CD14-positive monocyte (primary cell): ENCODE data around the gene SPART. TPM values are rescaled to one million over a fixed set of nuclear protein-coding genes. Genes with fewer than 3 reads are reported as not detected.
"Not testable (repeated sequence)": the region's sequence is repeated elsewhere in the genome, so short reads cannot be mapped to it uniquely, and the experiment has no call there.

Source experiments
- DNase-seq, 3 donors: peaks; one replicate each; pipeline ENCODE4 v3.0.0-alpha.2; 2011 to 2022
- H2AFZ ChIP-seq: 2 replicates; pipeline ENCODE4 v1.6.0; 2012; ENCODE audit warnings: mild to moderate bottlenecking, low read depth, low read length, inconsistent platforms; ENCODE audit not compliant: insufficient read depth, poor library complexity, severe bottlenecking
- H3K27ac ChIP-seq, 2 donors: 1 replicate in 1 of 2; 2 replicates in 1 of 2; pipeline ENCODE4 v1.5.1; 2012 to 2013; ENCODE audit warnings: low read length in 2 of 2, control low read depth in 1 of 2, inconsistent platforms in 1 of 2, low read depth in 1 of 2, mild to moderate bottlenecking in 1 of 2
- H3K27me3 ChIP-seq, 2 donors: one replicate each; pipeline versions ENCODE4 v1.6.0 to v1.6.1; 2011 to 2013; ENCODE audit warnings: low read length in 2 of 2; ENCODE audit not compliant: control insufficient read depth in 2 of 2, insufficient read depth in 2 of 2
- H3K36me3 ChIP-seq, 2 donors: replicated peaks in 1 of 2; 1 replicate in 1 of 2; 2 replicates in 1 of 2; pipeline versions ENCODE4 v1.5.1 to v1.6.1; 2012 to 2013; ENCODE audit warnings: low read length in 2 of 2, control low read depth in 1 of 2, inconsistent platforms in 1 of 2, mild to moderate bottlenecking in 1 of 2; ENCODE audit not compliant: insufficient read depth in 2 of 2, control insufficient read depth in 1 of 2
- H3K4me1 ChIP-seq, 2 donors: 1 replicate in 1 of 2; 2 replicates in 1 of 2; pipeline versions ENCODE4 v1.5.1 to v1.6.1; 2012 to 2013; ENCODE audit warnings: low read length in 2 of 2, control low read depth in 1 of 2, inconsistent platforms in 1 of 2, mild to moderate bottlenecking in 1 of 2, moderate library complexity in 1 of 2; ENCODE audit not compliant: insufficient read depth in 2 of 2, control insufficient read depth in 1 of 2
- H3K4me2 ChIP-seq: replicated peaks from 2 replicates; pipeline ENCODE3; 2012; ENCODE audit warnings: low read length, moderate library complexity, mild to moderate bottlenecking; ENCODE audit not compliant: poor library complexity, severe bottlenecking; ENCODE audit errors: extremely low read depth
- H3K4me3 ChIP-seq, 3 experiments: fragments of 200-600 bp in 1 of 3; sonication (generic) in 1 of 3; replicated peaks in 1 of 3; 1 replicate in 2 of 3; 2 replicates in 1 of 3; pipeline ENCODE4 v1.5.1; 2011 to 2013; ENCODE audit warnings: low read length in 3 of 3, mild to moderate bottlenecking in 3 of 3, control low read depth in 2 of 3, low read depth in 2 of 3, inconsistent platforms in 1 of 3, moderate library complexity in 1 of 3
- H3K79me2 ChIP-seq: 2 replicates; pipeline ENCODE4 v1.6.0; 2012; ENCODE audit warnings: mild to moderate bottlenecking, control low read depth, inconsistent platforms, low read length, moderate library complexity; ENCODE audit not compliant: insufficient read depth
- H3K9ac ChIP-seq: 2 replicates; pipeline ENCODE4 v1.6.0; 2017; ENCODE audit warnings: low read length, mild to moderate bottlenecking; ENCODE audit not compliant: insufficient read depth, poor library complexity, severe bottlenecking
- H3K9me3 ChIP-seq, 2 donors: replicated peaks in 1 of 2; 1 replicate in 1 of 2; 2 replicates in 1 of 2; pipeline versions ENCODE4 v1.5.1 to v1.6.1; 2012 to 2013; ENCODE audit warnings: low read length in 2 of 2, control low read depth in 1 of 2; ENCODE audit not compliant: control insufficient read depth in 1 of 2, insufficient read depth in 1 of 2
- H4K20me1 ChIP-seq: 2 replicates; pipeline ENCODE4 v1.6.0; 2012; ENCODE audit warnings: mild to moderate bottlenecking, low read length, control low read depth, moderate library complexity; ENCODE audit not compliant: insufficient read depth
- H3K27ac Mint-ChIP-seq, 7 donors: one replicate each; pipeline ENCODE4 v1.8.0; 2020; ENCODE audit warnings: mild to moderate bottlenecking in 7 of 7, mixed read lengths in 7 of 7, moderate library complexity in 6 of 7, inconsistent platforms in 2 of 7
- H3K27me3 Mint-ChIP-seq, 3 donors: one replicate each; pipeline ENCODE4 v1.8.0; 2021 to 2022; ENCODE audit warnings: low read depth in 3 of 3, mild to moderate bottlenecking in 3 of 3, mixed read lengths in 3 of 3, moderate library complexity in 3 of 3, inconsistent platforms in 1 of 3
- H3K36me3 Mint-ChIP-seq, 2 donors: one replicate each; pipeline ENCODE4 v1.8.0; 2020; ENCODE audit warnings: mixed read lengths in 2 of 2, inconsistent platforms in 1 of 2, mild to moderate bottlenecking in 1 of 2
- H3K4me1 Mint-ChIP-seq: one replicate; pipeline ENCODE4 v1.8.0; 2020; ENCODE audit warnings: mild to moderate bottlenecking, mixed read lengths
- H3K4me3 Mint-ChIP-seq, 2 donors: one replicate each; pipeline ENCODE4 v1.8.0; 2020; ENCODE audit warnings: mild to moderate bottlenecking in 2 of 2, mixed read lengths in 2 of 2, moderate library complexity in 1 of 2
- H3K9me3 Mint-ChIP-seq, 7 donors: one replicate each; pipeline ENCODE4 v1.8.0; 2020 to 2022; ENCODE audit warnings: mixed read lengths in 7 of 7, mild to moderate bottlenecking in 6 of 7, moderate library complexity in 6 of 7, inconsistent platforms in 2 of 7
- intact Hi-C, 2 donors: fragments of 100-400 bp; cut with micrococcal nuclease; formaldehyde crosslinking; loops; one replicate each; pipeline versions ENCODE4 v1.15.0 to v1.15.1; 2023
- polyA plus RNA-seq, 3 donors: library from polyadenylated mRNA; depleted of rRNA in 1 of 3; unstranded in 2 of 3; stranded (reverse) in 1 of 3; fragments of 300-500 nt in 2 of 3; fragments of >200 nt in 1 of 3; fragmentation: Illumina TruSeq in 2 of 3; gene quantifications; 1 replicate in 2 of 3; 2 replicates in 1 of 3; pipeline ENCODE4 v1.2.3, GENCODE V29; 2012 to 2021
- TF ChIP-seq, protein P1 (sequence below): fragments of 200-600 bp; IDR thresholded peaks from one replicate; pipeline ENCODE4 v1.8.0; 2022; ENCODE audit warnings: antibody characterized with exemption, mild to moderate bottlenecking

SPART gene
- polyA plus RNA-seq, 3 donors = 24.4 to 37.0 (median 29.8) TPM

DNA sequence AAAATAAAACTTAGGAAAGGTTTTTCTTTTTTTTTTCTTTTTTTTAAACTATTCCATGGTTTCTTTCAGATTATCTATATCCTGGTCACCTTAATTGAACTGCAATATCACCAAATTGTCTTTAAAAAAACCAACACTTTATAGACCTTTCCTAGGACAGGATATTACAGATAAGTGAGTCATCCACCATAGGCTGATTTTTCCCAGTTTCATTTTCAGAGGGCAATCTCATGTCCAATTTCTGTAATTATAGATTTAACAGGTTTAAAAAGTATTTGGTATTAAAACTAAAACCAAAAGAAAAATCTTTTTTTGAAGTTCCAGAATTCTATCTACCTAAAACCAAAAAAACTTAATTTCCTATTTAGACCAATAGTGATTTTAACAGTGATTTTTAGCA lies 13.2 kb downstream of the SPART start:
- Histone ChIP-seq H2AFZ (no peak overlapping the region), H3K4me1 (peaks cover 0 to 4% of the 10 kb centered on the region in 2 donors), H3K27ac (peak overlapping the region in 1 of 2 donors; percentile 52), H3K27me3 (no peaks in the 10 kb centered on the region), H3K9me3 (no peaks in the 10 kb centered on the region), H3K79me2 (peaks cover 82% of the 10 kb centered on the region), H3K9ac (no peak overlapping the region), H4K20me1 (peaks cover 21% of the 10 kb centered on the region), H3K4me2 (no peak overlapping the region), H3K36me3 (peaks cover 36 to 54% of the 10 kb centered on the region in 2 donors), H3K4me3 (no peak overlapping the region)
- Mint-ChIP-seq H3K9me3 (no peaks in the 10 kb centered on the region), H3K27me3 (no peaks in the 10 kb centered on the region), H3K4me1 (peaks cover 8% of the 10 kb centered on the region), H3K36me3 (peaks cover 42 to 52% of the 10 kb centered on the region in 2 donors), H3K27ac (peak overlapping the region in 1 of 7 donors; percentile 44), H3K4me3 (no peak overlapping the region)
- intact Hi-C loops = no loop called here
- TF ChIP-seq, protein P1, sequence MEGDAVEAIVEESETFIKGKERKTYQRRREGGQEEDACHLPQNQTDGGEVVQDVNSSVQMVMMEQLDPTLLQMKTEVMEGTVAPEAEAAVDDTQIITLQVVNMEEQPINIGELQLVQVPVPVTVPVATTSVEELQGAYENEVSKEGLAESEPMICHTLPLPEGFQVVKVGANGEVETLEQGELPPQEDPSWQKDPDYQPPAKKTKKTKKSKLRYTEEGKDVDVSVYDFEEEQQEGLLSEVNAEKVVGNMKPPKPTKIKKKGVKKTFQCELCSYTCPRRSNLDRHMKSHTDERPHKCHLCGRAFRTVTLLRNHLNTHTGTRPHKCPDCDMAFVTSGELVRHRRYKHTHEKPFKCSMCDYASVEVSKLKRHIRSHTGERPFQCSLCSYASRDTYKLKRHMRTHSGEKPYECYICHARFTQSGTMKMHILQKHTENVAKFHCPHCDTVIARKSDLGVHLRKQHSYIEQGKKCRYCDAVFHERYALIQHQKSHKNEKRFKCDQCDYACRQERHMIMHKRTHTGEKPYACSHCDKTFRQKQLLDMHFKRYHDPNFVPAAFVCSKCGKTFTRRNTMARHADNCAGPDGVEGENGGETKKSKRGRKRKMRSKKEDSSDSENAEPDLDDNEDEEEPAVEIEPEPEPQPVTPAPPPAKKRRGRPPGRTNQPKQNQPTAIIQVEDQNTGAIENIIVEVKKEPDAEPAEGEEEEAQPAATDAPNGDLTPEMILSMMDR = no peak
- peak; percentile 18 to 56 (median 40) for DNase-seq

DNA sequence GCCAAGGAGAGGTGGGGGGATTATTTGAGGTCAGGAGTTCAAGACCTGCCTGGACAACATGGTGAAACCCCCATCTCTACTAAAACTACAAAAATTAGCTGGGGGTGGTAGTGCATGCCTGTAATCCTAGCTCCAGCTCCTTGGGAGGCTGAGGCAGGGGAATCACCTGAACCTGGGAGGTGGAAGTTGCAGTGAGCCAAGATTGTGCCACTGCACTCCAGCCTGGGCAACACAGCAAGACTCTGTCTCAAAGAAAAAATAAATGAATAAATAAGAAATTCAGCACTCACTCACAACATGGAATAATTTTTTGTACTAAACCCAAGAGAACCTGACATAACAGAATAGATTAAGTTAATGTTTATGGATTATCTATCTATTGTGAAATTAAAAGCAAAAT lies 13.9 kb downstream of the SPART start:
- peaks cover 21% of the 10 kb centered on the region for H4K20me1 ChIP-seq
- H3K4me1 ChIP-seq, H3K4me2 ChIP-seq, H3K4me1 Mint-ChIP-seq, H2AFZ ChIP-seq, H3K9me3 ChIP-seq, H3K4me3 ChIP-seq, H3K9me3 Mint-ChIP-seq, H3K9ac ChIP-seq, intact Hi-C loops, H3K27me3 ChIP-seq, DNase-seq, H3K27me3 Mint-ChIP-seq, H3K4me3 Mint-ChIP-seq: not testable (repeated sequence)
- peak overlapping the region in 1 of 2 donors; percentile 52 for H3K27ac ChIP-seq
- peaks cover 75% of the 10 kb centered on the region for H3K79me2 ChIP-seq
- peaks cover 37 to 61% of the 10 kb centered on the region in 2 donors for H3K36me3 ChIP-seq
- peak overlapping the region in 5 of 7 donors; percentile 41 to 84 (median 70) for H3K27ac Mint-ChIP-seq
- peaks cover 46 to 55% of the 10 kb centered on the region in 2 donors for H3K36me3 Mint-ChIP-seq
